CD14-positive monocyte (primary cell): ENCODE measurements around the gene DTL. TPM values are rescaled to one million over a fixed set of nuclear protein-coding genes. Genes with fewer than 3 reads are reported as not detected.

Source experiments
- DNase-seq, 3 donors: peaks; one replicate each; pipeline ENCODE4 v3.0.0-alpha.2; 2011 to 2022
- H2AFZ ChIP-seq: 2 replicates; pipeline ENCODE4 v1.6.0; 2012; ENCODE audit warnings: mild to moderate bottlenecking, low read depth, low read length, inconsistent platforms; ENCODE audit not compliant: insufficient read depth, poor library complexity, severe bottlenecking
- H3K27ac ChIP-seq, 2 donors: 1 replicate in 1 of 2; 2 replicates in 1 of 2; pipeline ENCODE4 v1.5.1; 2012 to 2013; ENCODE audit warnings: low read length in 2 of 2, control low read depth in 1 of 2, inconsistent platforms in 1 of 2, low read depth in 1 of 2, mild to moderate bottlenecking in 1 of 2
- H3K27me3 ChIP-seq, 2 donors: one replicate each; pipeline versions ENCODE4 v1.6.0 to v1.6.1; 2011 to 2013; ENCODE audit warnings: low read length in 2 of 2; ENCODE audit not compliant: control insufficient read depth in 2 of 2, insufficient read depth in 2 of 2
- H3K36me3 ChIP-seq, 2 donors: replicated peaks in 1 of 2; 1 replicate in 1 of 2; 2 replicates in 1 of 2; pipeline versions ENCODE4 v1.5.1 to v1.6.1; 2012 to 2013; ENCODE audit warnings: low read length in 2 of 2, control low read depth in 1 of 2, inconsistent platforms in 1 of 2, mild to moderate bottlenecking in 1 of 2; ENCODE audit not compliant: insufficient read depth in 2 of 2, control insufficient read depth in 1 of 2
- H3K4me1 ChIP-seq, 2 donors: 1 replicate in 1 of 2; 2 replicates in 1 of 2; pipeline versions ENCODE4 v1.5.1 to v1.6.1; 2012 to 2013; ENCODE audit warnings: low read length in 2 of 2, control low read depth in 1 of 2, inconsistent platforms in 1 of 2, mild to moderate bottlenecking in 1 of 2, moderate library complexity in 1 of 2; ENCODE audit not compliant: insufficient read depth in 2 of 2, control insufficient read depth in 1 of 2
- H3K4me2 ChIP-seq: replicated peaks from 2 replicates; pipeline ENCODE3; 2012; ENCODE audit warnings: low read length, moderate library complexity, mild to moderate bottlenecking; ENCODE audit not compliant: poor library complexity, severe bottlenecking; ENCODE audit errors: extremely low read depth
- H3K4me3 ChIP-seq, 3 experiments: fragments of 200-600 bp in 1 of 3; sonication (generic) in 1 of 3; replicated peaks in 1 of 3; 1 replicate in 2 of 3; 2 replicates in 1 of 3; pipeline ENCODE4 v1.5.1; 2011 to 2013; ENCODE audit warnings: low read length in 3 of 3, mild to moderate bottlenecking in 3 of 3, control low read depth in 2 of 3, low read depth in 2 of 3, inconsistent platforms in 1 of 3, moderate library complexity in 1 of 3
- H3K79me2 ChIP-seq: 2 replicates; pipeline ENCODE4 v1.6.0; 2012; ENCODE audit warnings: mild to moderate bottlenecking, control low read depth, inconsistent platforms, low read length, moderate library complexity; ENCODE audit not compliant: insufficient read depth
- H3K9ac ChIP-seq: 2 replicates; pipeline ENCODE4 v1.6.0; 2017; ENCODE audit warnings: low read length, mild to moderate bottlenecking; ENCODE audit not compliant: insufficient read depth, poor library complexity, severe bottlenecking
- H3K9me3 ChIP-seq, 2 donors: replicated peaks in 1 of 2; 1 replicate in 1 of 2; 2 replicates in 1 of 2; pipeline versions ENCODE4 v1.5.1 to v1.6.1; 2012 to 2013; ENCODE audit warnings: low read length in 2 of 2, control low read depth in 1 of 2; ENCODE audit not compliant: control insufficient read depth in 1 of 2, insufficient read depth in 1 of 2
- H4K20me1 ChIP-seq: 2 replicates; pipeline ENCODE4 v1.6.0; 2012; ENCODE audit warnings: mild to moderate bottlenecking, low read length, control low read depth, moderate library complexity; ENCODE audit not compliant: insufficient read depth
- H3K27ac Mint-ChIP-seq, 7 donors: one replicate each; pipeline ENCODE4 v1.8.0; 2020; ENCODE audit warnings: mild to moderate bottlenecking in 7 of 7, mixed read lengths in 7 of 7, moderate library complexity in 6 of 7, inconsistent platforms in 2 of 7
- H3K27me3 Mint-ChIP-seq, 3 donors: one replicate each; pipeline ENCODE4 v1.8.0; 2021 to 2022; ENCODE audit warnings: low read depth in 3 of 3, mild to moderate bottlenecking in 3 of 3, mixed read lengths in 3 of 3, moderate library complexity in 3 of 3, inconsistent platforms in 1 of 3
- H3K36me3 Mint-ChIP-seq, 2 donors: one replicate each; pipeline ENCODE4 v1.8.0; 2020; ENCODE audit warnings: mixed read lengths in 2 of 2, inconsistent platforms in 1 of 2, mild to moderate bottlenecking in 1 of 2
- H3K4me1 Mint-ChIP-seq: one replicate; pipeline ENCODE4 v1.8.0; 2020; ENCODE audit warnings: mild to moderate bottlenecking, mixed read lengths
- H3K4me3 Mint-ChIP-seq, 2 donors: one replicate each; pipeline ENCODE4 v1.8.0; 2020; ENCODE audit warnings: mild to moderate bottlenecking in 2 of 2, mixed read lengths in 2 of 2, moderate library complexity in 1 of 2
- H3K9me3 Mint-ChIP-seq, 7 donors: one replicate each; pipeline ENCODE4 v1.8.0; 2020 to 2022; ENCODE audit warnings: mixed read lengths in 7 of 7, mild to moderate bottlenecking in 6 of 7, moderate library complexity in 6 of 7, inconsistent platforms in 2 of 7
- WGBS: methylation state at CpG from one replicate; pipeline ENCODE4 v1.1.5; 2013; ENCODE audit warnings: missing lambda C conversion rate; ENCODE audit not compliant: insufficient coverage; 5-methylcytosine and 5-hydroxymethylcytosine counted together
- intact Hi-C, 2 donors: fragments of 100-400 bp; cut with micrococcal nuclease; formaldehyde crosslinking; loops; one replicate each; pipeline versions ENCODE4 v1.15.0 to v1.15.1; 2023
- polyA plus RNA-seq, 3 donors: library from polyadenylated mRNA; depleted of rRNA in 1 of 3; unstranded in 2 of 3; stranded (reverse) in 1 of 3; fragments of 300-500 nt in 2 of 3; fragments of >200 nt in 1 of 3; fragmentation: Illumina TruSeq in 2 of 3; gene quantifications; 1 replicate in 2 of 3; 2 replicates in 1 of 3; pipeline ENCODE4 v1.2.3, GENCODE V29; 2012 to 2021
- TF ChIP-seq, protein P1 (sequence below): fragments of 200-600 bp; IDR thresholded peaks from one replicate; pipeline ENCODE4 v1.8.0; 2022; ENCODE audit warnings: antibody characterized with exemption, mild to moderate bottlenecking

Gene DTL
- polyA plus RNA-seq, 3 donors = not detected

DNA sequence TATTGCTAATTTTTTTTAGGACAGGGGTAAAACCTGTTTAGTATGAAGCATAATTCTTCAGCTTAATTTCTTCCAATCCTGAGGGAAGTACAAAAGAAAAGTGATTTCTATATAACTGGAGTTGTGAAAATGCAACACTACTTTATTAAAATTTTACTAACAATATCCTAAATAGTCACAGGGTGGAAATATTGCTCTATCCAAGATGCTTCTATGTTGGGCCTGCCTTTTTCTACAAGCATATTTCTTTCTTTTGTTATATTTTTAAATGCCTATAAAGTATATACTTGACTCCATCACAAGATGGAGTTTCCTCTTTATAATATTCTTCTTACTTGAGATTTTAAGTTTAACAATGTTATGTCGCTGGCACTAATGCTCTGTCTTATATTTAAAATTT, 37.9 kb downstream of the DTL start:
- no peaks in the 10 kb centered on the region for H3K4me1 ChIP-seq
- DNase-seq = no peak
- no peak overlapping the region for H3K4me2 ChIP-seq
- TF ChIP-seq, protein P1, sequence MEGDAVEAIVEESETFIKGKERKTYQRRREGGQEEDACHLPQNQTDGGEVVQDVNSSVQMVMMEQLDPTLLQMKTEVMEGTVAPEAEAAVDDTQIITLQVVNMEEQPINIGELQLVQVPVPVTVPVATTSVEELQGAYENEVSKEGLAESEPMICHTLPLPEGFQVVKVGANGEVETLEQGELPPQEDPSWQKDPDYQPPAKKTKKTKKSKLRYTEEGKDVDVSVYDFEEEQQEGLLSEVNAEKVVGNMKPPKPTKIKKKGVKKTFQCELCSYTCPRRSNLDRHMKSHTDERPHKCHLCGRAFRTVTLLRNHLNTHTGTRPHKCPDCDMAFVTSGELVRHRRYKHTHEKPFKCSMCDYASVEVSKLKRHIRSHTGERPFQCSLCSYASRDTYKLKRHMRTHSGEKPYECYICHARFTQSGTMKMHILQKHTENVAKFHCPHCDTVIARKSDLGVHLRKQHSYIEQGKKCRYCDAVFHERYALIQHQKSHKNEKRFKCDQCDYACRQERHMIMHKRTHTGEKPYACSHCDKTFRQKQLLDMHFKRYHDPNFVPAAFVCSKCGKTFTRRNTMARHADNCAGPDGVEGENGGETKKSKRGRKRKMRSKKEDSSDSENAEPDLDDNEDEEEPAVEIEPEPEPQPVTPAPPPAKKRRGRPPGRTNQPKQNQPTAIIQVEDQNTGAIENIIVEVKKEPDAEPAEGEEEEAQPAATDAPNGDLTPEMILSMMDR = no peak
- H2AFZ ChIP-seq = no peak overlapping the region
- Mint-ChIP-seq H3K27me3 (no peaks in the 10 kb centered on the region), H3K9me3 (no peaks in the 10 kb centered on the region), H3K27ac (no peak overlapping the region), H3K4me3 (no peak overlapping the region), H3K4me1 (no peaks in the 10 kb centered on the region), H3K36me3 (peaks cover 10 to 26% of the 10 kb centered on the region in 2 donors)
- H3K79me2 ChIP-seq = no peaks in the 10 kb centered on the region
- no peak overlapping the region for H3K4me3 ChIP-seq
- H3K27me3 ChIP-seq = no peaks in the 10 kb centered on the region
- no peaks in the 10 kb centered on the region for H4K20me1 ChIP-seq
- WGBS = no CpG with 5 or more reads among the region's 1 CpG
- H3K9ac ChIP-seq = no peak overlapping the region
- peaks cover 7 to 25% of the 10 kb centered on the region in 2 donors for H3K36me3 ChIP-seq
- H3K27ac ChIP-seq = no peak overlapping the region
- H3K9me3 ChIP-seq = no peaks in the 10 kb centered on the region
- intact Hi-C loops = loop anchor here in 1 of 2 donors (5.0 kb wide), 1 partner anchor 384 kb away; no protein-coding TSS in a partner anchor

DNA sequence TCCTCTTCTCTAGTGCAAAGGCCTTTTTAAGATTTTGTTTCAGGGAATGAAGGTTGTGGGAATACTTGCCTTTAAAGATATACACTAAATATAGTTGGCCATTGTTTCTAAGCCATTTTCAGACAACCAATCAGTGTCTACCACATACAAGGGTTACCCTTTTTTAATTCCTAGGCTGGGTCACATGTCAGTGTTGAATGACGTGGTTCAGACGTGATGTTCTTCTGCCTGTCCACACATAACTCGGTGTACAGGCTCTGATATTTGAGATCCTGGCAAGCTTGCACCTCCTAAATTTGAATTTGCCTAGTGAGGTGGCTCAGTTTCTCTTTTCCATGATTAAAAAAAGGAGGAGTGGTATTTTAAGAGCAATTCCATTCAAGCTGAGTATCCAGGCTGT, 38.8 kb downstream of the DTL start:
- WGBS = 100% methylated on average over 1 of the region's 3 CpGs
- H3K36me3 Mint-ChIP-seq = peaks cover 11 to 26% of the 10 kb centered on the region in 2 donors
- no peaks in the 10 kb centered on the region for H3K4me1 Mint-ChIP-seq
- H3K79me2 ChIP-seq = no peaks in the 10 kb centered on the region
- intact Hi-C loops = loop anchor here in 1 of 2 donors (5.0 kb wide), 1 partner anchor 383 kb away; no protein-coding TSS in a partner anchor
- TF ChIP-seq, protein P1 = no peak
- H3K4me1 ChIP-seq = no peaks in the 10 kb centered on the region
- H3K36me3 ChIP-seq = peaks cover 3 to 28% of the 10 kb centered on the region in 2 donors
- no peak overlapping the region for H3K9ac ChIP-seq
- peak overlapping the region; percentile 24 for H2AFZ ChIP-seq
- H3K27ac Mint-ChIP-seq = peak overlapping the region in 1 of 7 donors; percentile 38
- no peaks in the 10 kb centered on the region for H4K20me1 ChIP-seq
- H3K27me3 ChIP-seq = no peaks in the 10 kb centered on the region
- H3K27me3 Mint-ChIP-seq = no peaks in the 10 kb centered on the region
- no peaks in the 10 kb centered on the region for H3K9me3 Mint-ChIP-seq
- DNase-seq = no peak
- no peak overlapping the region for H3K4me2 ChIP-seq
- H3K9me3 ChIP-seq = no peaks in the 10 kb centered on the region
- H3K4me3 ChIP-seq = no peak overlapping the region
- no peak overlapping the region for H3K4me3 Mint-ChIP-seq
- H3K27ac ChIP-seq = no peak overlapping the region
